Tibial nerve (tissue), 4 donors: ENCODE results near the gene ERC2.

Experiments used
- EP300 ChIP-seq, 2 donors: sonication (generic); formaldehyde crosslinking; IDR thresholded peaks; one replicate each; pipeline ENCODE4 v1.6.1; 2017; ENCODE audit warnings: antibody characterized with exemption in 2 of 2, mild to moderate bottlenecking in 1 of 2
- POLR2A ChIP-seq, 2 donors: fragments of 450-650 bp; IDR thresholded peaks; one replicate each; pipeline ENCODE4 v1.6.1; 2017; ENCODE audit warnings: antibody characterized with exemption in 2 of 2, mild to moderate bottlenecking in 2 of 2, moderate library complexity in 2 of 2
- TF ChIP-seq, protein P1 (sequence below), 5 experiments: fragments of 200-600 bp in 3 of 5; fragments of 450-650 bp in 2 of 5; sonication (generic) in 3 of 5; IDR thresholded peaks; one replicate each; pipeline ENCODE4 v1.5.1; 2016 to 2019; ENCODE audit warnings: antibody characterized with exemption in 5 of 5, mild to moderate bottlenecking in 3 of 5, moderate library complexity in 2 of 5

DNA sequence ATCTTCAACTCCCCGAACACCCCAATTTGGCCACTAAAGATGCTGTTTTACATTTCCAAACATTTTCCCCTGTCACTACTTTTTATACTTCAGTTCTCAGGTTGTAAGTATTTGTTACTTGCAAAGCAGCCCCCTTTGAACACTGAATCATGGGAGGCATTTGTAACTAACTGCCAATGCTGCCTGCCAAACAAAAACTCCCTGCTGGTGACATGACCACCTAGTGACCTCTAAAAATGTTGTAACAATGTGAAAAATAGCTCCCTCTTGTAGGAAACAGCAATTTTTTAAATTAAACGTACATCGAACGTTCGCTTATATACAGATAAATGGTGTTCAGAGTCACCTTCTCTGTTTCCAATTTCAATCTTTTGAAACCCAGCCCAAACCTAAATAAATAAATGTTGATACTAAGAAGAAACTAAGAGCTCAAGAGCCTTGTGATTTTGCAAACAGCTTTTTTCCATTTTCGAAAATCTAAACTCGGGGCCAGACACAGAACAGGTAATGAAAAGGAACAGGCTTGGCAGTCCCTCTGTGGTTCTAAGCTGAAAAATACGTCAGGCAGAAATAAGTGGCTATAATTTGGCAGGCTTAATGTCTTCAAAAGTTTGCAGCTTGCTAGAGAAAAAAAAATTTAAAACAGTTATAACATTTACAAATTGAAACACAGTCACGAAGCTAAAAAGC, 712.6 kb downstream of the ERC2 start:
- TF ChIP-seq, protein P1, sequence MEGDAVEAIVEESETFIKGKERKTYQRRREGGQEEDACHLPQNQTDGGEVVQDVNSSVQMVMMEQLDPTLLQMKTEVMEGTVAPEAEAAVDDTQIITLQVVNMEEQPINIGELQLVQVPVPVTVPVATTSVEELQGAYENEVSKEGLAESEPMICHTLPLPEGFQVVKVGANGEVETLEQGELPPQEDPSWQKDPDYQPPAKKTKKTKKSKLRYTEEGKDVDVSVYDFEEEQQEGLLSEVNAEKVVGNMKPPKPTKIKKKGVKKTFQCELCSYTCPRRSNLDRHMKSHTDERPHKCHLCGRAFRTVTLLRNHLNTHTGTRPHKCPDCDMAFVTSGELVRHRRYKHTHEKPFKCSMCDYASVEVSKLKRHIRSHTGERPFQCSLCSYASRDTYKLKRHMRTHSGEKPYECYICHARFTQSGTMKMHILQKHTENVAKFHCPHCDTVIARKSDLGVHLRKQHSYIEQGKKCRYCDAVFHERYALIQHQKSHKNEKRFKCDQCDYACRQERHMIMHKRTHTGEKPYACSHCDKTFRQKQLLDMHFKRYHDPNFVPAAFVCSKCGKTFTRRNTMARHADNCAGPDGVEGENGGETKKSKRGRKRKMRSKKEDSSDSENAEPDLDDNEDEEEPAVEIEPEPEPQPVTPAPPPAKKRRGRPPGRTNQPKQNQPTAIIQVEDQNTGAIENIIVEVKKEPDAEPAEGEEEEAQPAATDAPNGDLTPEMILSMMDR (IDR thresholded peaks at IDR 0.05) = no peak
- no peak for TF ChIP-seq POLR2A (IDR thresholded peaks at IDR 0.05)
- TF ChIP-seq EP300 (IDR thresholded peaks at IDR 0.05) = no peak
